Central memory CD8-positive, alpha-beta T cell (primary cell): ENCODE measurements around the gene MYOCD.

ENCODE experiments used
- ATAC-seq: fragments of 150-1000 bp; cut with Tn5 transposase; replicated peaks from 2 replicates; pipeline ENCODE4 v1.10.0; 2022; ENCODE audit warnings: mild to moderate bottlenecking, moderate FRiP score, moderate number of reproducible peaks; ENCODE audit not compliant: poor library complexity, severe bottlenecking; ENCODE audit errors: extremely low read depth
- DNase-seq, 2 donors: peaks; one replicate each; pipeline ENCODE4 v3.0.0; 2021; ENCODE audit warnings: low spot score in 2 of 2
- H3K27ac Mint-ChIP-seq: one replicate; pipeline ENCODE4 v1.8.0; 2022; ENCODE audit warnings: low read depth, mild to moderate bottlenecking, moderate library complexity, mixed read lengths
- H3K27me3 Mint-ChIP-seq: one replicate; pipeline ENCODE4 v1.8.0; 2022; ENCODE audit warnings: mixed read lengths
- H3K36me3 Mint-ChIP-seq: one replicate; pipeline ENCODE4 v1.8.0; 2022; ENCODE audit warnings: mild to moderate bottlenecking, moderate library complexity, mixed read lengths; ENCODE audit not compliant: insufficient read depth
- H3K4me1 Mint-ChIP-seq: one replicate; pipeline ENCODE4 v1.8.0; 2022; ENCODE audit warnings: mixed read lengths
- H3K4me3 Mint-ChIP-seq: one replicate; pipeline ENCODE4 v1.8.0; 2022; ENCODE audit warnings: mild to moderate bottlenecking, moderate library complexity, mixed read lengths
- H3K9me3 Mint-ChIP-seq: one replicate; pipeline ENCODE4 v1.8.0; 2022; ENCODE audit warnings: mixed read lengths

The MYOCD gene

DNA sequence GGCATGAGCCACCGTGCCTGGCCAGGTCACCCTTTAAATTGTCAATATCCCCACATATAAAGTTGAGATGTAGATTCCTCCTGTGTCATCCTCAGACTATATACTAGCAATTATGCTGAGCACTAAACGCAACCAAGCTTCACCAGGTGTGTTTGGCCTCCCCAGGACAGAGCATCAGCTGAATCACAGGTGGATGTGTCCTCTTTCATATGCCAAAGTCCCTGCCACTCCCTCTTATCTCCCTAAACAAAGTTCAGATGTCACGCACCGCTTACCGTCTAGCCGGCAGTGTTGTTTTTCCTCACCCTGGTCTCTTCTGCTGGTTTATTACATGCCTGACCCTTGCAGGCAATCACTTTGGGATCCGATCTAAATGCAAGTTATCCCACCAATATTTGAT, 79.8 kb downstream of the MYOCD start:
- Mint-ChIP-seq H3K36me3 (no peaks in the 10 kb centered on the region), H3K27ac (no peak overlapping the region), H3K27me3 (peaks cover 15% of the 10 kb centered on the region), H3K9me3 (peaks cover 5% of the 10 kb centered on the region), H3K4me1 (no peaks in the 10 kb centered on the region), H3K4me3 (no peak overlapping the region)
- DNase-seq (no peak), ATAC-seq (no peak)

GRCh38 chr17:12756786-12757185, 91.1 kb downstream of the MYOCD start:
- H3K4me1 Mint-ChIP-seq: no peaks in the 10 kb centered on the region
- ATAC-seq: no peak
- no peak overlapping the region for H3K27ac Mint-ChIP-seq
- peaks cover 6% of the 10 kb centered on the region for H3K9me3 Mint-ChIP-seq
- H3K27me3 Mint-ChIP-seq: no peaks in the 10 kb centered on the region
- H3K4me3 Mint-ChIP-seq: no peak overlapping the region
- no peaks in the 10 kb centered on the region for H3K36me3 Mint-ChIP-seq
- DNase-seq: no peak

GRCh38 chr17:12759090-12759489, 93.4 kb downstream of the MYOCD start:
- H3K27ac Mint-ChIP-seq: no peak overlapping the region
- DNase-seq: no peak

GRCh38 chr17:12765548-12765947, 99.9 kb downstream of the MYOCD start:
- H3K36me3 Mint-ChIP-seq: no peaks in the 10 kb centered on the region
- H3K27me3 Mint-ChIP-seq: peaks cover 10% of the 10 kb centered on the region
- no peaks in the 10 kb centered on the region for H3K4me1 Mint-ChIP-seq
- no peak overlapping the region for H3K27ac Mint-ChIP-seq
- H3K4me3 Mint-ChIP-seq: no peak overlapping the region
- ATAC-seq (no peak), DNase-seq (no peak)
- H3K9me3 Mint-ChIP-seq: peaks cover 12% of the 10 kb centered on the region

More at GRCh38 chr17:12759090-12759489, 93.4 kb downstream of the MYOCD start:
- H3K4me3 Mint-ChIP-seq: no peak overlapping the region
- no peak for ATAC-seq
- no peaks in the 10 kb centered on the region for H3K27me3 Mint-ChIP-seq
- peaks cover 12% of the 10 kb centered on the region for H3K9me3 Mint-ChIP-seq
- H3K4me1 Mint-ChIP-seq: no peaks in the 10 kb centered on the region
- no peaks in the 10 kb centered on the region for H3K36me3 Mint-ChIP-seq

GRCh38 chr17:12768255-12768654, 102.6 kb downstream of the MYOCD start:
- DNase-seq: no peak
- no peaks in the 10 kb centered on the region for H3K4me1 Mint-ChIP-seq
- no peaks in the 10 kb centered on the region for H3K36me3 Mint-ChIP-seq
- no peak overlapping the region for H3K27ac Mint-ChIP-seq
- H3K9me3 Mint-ChIP-seq: peaks cover 5% of the 10 kb centered on the region
- no peak for ATAC-seq
- peaks cover 10% of the 10 kb centered on the region for H3K27me3 Mint-ChIP-seq
- H3K4me3 Mint-ChIP-seq: no peak overlapping the region

GRCh38 chr17:12769981-12770380, 104.3 kb downstream of the MYOCD start:
- Mint-ChIP-seq H3K27ac (no peak overlapping the region), H3K9me3 (peaks cover 5% of the 10 kb centered on the region), H3K36me3 (no peaks in the 10 kb centered on the region), H3K4me1 (no peaks in the 10 kb centered on the region), H3K27me3 (peaks cover 10% of the 10 kb centered on the region), H3K4me3 (no peak overlapping the region)
- ATAC-seq: no peak
- no peak for DNase-seq

GRCh38 chr17:12773153-12773552, 107.5 kb downstream of the MYOCD start:
- ATAC-seq (no peak), DNase-seq (no peak)
- H3K4me3 Mint-ChIP-seq: no peak overlapping the region
- H3K36me3 Mint-ChIP-seq: no peaks in the 10 kb centered on the region
- no peak overlapping the region for H3K27ac Mint-ChIP-seq
- no peaks in the 10 kb centered on the region for H3K4me1 Mint-ChIP-seq
- H3K9me3 Mint-ChIP-seq: peaks cover 5% of the 10 kb centered on the region
- H3K27me3 Mint-ChIP-seq: peaks cover 10% of the 10 kb centered on the region

- Mint-ChIP-seq H3K4me3 (no peak overlapping the region), H3K9me3 (no peaks in the 10 kb centered on the region), H3K27ac (no peak overlapping the region), H3K36me3 (no peaks in the 10 kb centered on the region), H3K4me1 (peaks cover 5% of the 10 kb centered on the region), H3K27me3 (peaks cover 50% of the 10 kb centered on the region)
- ATAC-seq: no peak
- DNase-seq: no peak
These were observed 123.4 kb downstream of the MYOCD start for GRCh38 chr17:12789075-12789480.

DNA sequence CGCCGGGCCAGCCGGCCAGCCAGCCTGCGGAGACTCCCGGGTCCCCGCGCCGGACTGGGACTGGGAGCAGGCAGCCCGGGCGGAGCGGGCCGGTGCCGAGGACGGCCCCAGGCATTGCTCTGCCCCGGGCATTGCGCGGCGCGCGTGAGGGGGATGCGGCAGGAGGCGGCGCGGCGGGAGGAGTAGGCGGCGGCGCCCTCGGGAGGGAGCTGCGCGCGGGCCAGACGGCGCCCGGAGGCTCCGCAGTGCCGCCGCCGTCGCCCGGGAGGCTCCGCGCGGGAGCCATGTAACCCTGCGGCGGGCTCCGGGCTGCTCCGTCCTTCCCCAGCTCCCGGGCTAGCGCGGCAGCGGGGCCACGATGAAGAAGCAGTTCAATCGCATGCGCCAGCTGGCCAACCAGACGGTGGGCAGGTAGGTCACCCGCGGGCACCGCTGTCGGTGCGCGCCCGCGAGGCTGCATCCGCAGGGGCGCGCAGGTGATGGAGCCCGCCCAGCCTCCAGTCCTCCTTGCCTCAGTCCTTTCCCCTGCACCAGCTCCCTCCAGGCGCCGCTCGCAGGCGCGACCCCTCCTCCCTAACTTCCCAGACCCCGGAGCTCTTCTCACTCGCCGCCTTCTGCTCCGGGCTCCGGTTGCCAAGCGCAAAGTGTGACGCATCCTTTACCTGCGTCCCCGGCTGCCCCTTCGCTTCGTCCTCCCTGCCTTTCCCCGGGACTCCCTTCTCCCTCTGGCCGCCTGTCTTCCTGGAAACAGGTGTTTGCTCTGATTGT, 124.0 kb downstream of the MYOCD start, which contains the start of gene ARHGAP44:
TSS of gene ARHGAP44 (plus strand) at position 18 of the 768 bp plus-strand sequence. CDS start at position 359, 341 bp downstream.
- ATAC-seq (no peak), DNase-seq (no peak)
- Mint-ChIP-seq H3K27me3 (peaks cover 50% of the 10 kb centered on the region), H3K9me3 (no peaks in the 10 kb centered on the region), H3K4me1 (peaks cover 5% of the 10 kb centered on the region), H3K4me3 (peak within 1 kb of the TSS; percentile 63), H3K36me3 (no peaks in the 10 kb centered on the region), H3K27ac (no peak within 1 kb of the TSS)

DNA sequence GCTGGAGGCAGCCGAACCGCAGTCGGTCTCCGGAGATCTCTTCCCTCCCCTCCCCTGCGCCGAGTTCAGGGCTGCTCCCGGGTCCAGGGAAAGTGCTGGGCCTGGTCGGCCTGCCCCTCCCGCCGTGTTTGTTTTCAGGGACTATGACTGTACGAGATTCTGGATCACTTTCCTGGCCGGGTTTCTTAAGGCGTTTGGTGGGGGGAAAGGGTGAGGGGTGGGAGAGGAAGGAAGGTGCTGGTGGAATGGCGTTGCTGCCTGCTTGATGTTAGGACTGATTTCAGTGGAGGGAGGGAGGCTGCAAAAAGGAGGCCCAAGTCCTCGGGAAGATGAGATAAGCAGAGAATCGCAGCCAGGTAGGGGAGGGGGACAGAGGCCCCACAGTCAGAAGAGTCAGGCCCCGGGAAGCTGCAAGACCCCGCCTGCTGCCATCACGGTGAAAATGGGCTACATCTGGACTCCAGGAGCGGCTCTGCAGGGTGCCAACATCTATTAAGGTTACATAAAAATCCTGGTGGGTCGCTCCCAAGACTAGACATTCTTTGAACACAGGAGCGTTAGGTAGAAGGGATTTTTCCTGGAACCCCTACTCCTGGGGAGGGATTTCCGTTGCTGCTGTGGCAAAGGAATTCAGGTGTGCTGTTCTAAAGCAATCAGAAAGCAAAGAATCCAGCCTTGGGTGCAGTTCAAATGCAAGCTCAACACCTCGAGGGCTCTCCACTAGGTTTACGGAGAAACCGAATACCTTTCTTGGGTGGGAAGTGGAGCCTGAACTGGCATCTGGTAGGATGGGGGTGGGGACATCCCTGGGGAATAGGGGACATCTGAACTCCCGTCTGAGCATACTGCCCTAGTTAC, 124.8 kb downstream of the MYOCD start:
- peak overlapping the region; percentile 63 for H3K4me3 Mint-ChIP-seq
- H3K27ac Mint-ChIP-seq: no peak overlapping the region
- peaks cover 50% of the 10 kb centered on the region for H3K27me3 Mint-ChIP-seq
- ATAC-seq (no peak), DNase-seq (no peak)
- H3K36me3 Mint-ChIP-seq: no peaks in the 10 kb centered on the region
- peaks cover 5% of the 10 kb centered on the region for H3K4me1 Mint-ChIP-seq
- no peaks in the 10 kb centered on the region for H3K9me3 Mint-ChIP-seq

- Mint-ChIP-seq H3K4me1 (peaks cover 2% of the 10 kb centered on the region), H3K27me3 (peaks cover 38% of the 10 kb centered on the region), H3K36me3 (no peaks in the 10 kb centered on the region), H3K9me3 (peaks cover 11% of the 10 kb centered on the region), H3K4me3 (no peak overlapping the region), H3K27ac (no peak overlapping the region)
- ATAC-seq: no peak
- no peak for DNase-seq
These were observed 129.3 kb downstream of the MYOCD start for GRCh38 chr17:12794919-12795532.

DNA sequence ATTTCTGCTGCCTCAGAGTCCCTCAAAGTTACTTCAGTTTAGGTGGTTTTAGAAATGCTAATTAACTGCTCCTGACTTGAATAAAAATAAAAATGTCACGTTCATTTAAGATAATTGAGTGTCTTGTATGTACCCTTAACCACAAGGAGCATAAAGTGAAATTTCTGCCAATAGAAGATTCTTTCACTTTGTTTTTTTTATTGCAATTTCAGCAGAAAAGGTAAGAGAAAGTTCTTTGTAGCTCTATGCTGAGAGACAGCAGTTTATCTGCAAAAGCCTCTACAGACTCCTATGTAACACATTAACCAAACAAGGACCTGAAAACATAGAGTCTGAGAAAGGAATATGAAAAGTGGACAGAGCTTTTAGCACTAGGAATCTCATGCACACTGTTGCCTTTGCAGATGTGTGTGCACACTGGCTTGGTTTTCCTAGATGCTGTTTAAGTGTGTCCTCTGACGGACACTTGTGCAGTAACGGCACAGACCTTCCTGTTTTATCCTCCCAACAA, 135.2 kb downstream of the MYOCD start:
- Mint-ChIP-seq H3K4me1 (no peaks in the 10 kb centered on the region), H3K4me3 (no peak overlapping the region), H3K36me3 (no peaks in the 10 kb centered on the region), H3K9me3 (peaks cover 17% of the 10 kb centered on the region), H3K27me3 (peaks cover 8% of the 10 kb centered on the region), H3K27ac (no peak overlapping the region)
- no peak for ATAC-seq
- no peak for DNase-seq
